GM12875 (cell line): ENCODE results near the gene MRGPRF.
"Not testable (repeated sequence)": the region's sequence is repeated elsewhere in the genome, so short reads cannot be mapped to it uniquely, and the experiment has no call there.

ENCODE experiments used
- H3K4me3 ChIP-seq: one replicate; pipeline ENCODE4 v1.5.1; 2011; ENCODE audit warnings: low read depth, low read length, control low read depth
- CTCF ChIP-seq: IDR thresholded peaks from 2 replicates; pipeline ENCODE4 v1.5.1; 2011; ENCODE audit warnings: low read depth, mild to moderate bottlenecking, control low read depth, inconsistent platforms, low read length, moderate library complexity, borderline replicate concordance; ENCODE audit not compliant: insufficient read depth

Gene MRGPRF

GRCh38 chr11:68974421-68975194, 38.4 kb downstream of the MRGPRF start:
- H3K4me3 ChIP-seq = no peak overlapping the region
- TF ChIP-seq CTCF = no peak

- not testable (repeated sequence) for H3K4me3 ChIP-seq
Measured at GRCh38 chr11:68973706-68974105, 39.3 kb downstream of the MRGPRF start.

- no peak for TF ChIP-seq CTCF
- H3K4me3 ChIP-seq = no peak overlapping the region
Measured at GRCh38 chr11:68973219-68973618, 39.8 kb downstream of the MRGPRF start.

GRCh38 chr11:68970921-68971636, 42.0 kb downstream of the MRGPRF start:
- no peak overlapping the region for H3K4me3 ChIP-seq
- TF ChIP-seq CTCF = no peak

- H3K4me3 ChIP-seq = no peak overlapping the region
- TF ChIP-seq CTCF = no peak
Measured at GRCh38 chr11:68969386-68969785, 43.7 kb downstream of the MRGPRF start.

- H3K4me3 ChIP-seq = no peak overlapping the region
- no peak for TF ChIP-seq CTCF
Measured at GRCh38 chr11:68968306-68969250, 44.5 kb downstream of the MRGPRF start.
